D721Med (cell line): Measurements from ENCODE around the gene DIABLO.
"Not testable (repeated sequence)": the region's sequence is repeated elsewhere in the genome, so short reads cannot be mapped to it uniquely, and the experiment has no call there.

Experiments used
- DNase-seq: peaks from one replicate; pipeline ENCODE4 v3.0.0; 2011; ENCODE audit warnings: low spot score; ENCODE audit not compliant: insufficient read length
- FAIRE-seq: peaks from 2 replicates; lab custom pipeline; 2011; peaks lifted over from hg19 to GRCh38; lab: Jason Lieb, UNC
- TF ChIP-seq, protein P1 (sequence below): IDR thresholded peaks from 2 replicates; pipeline ENCODE4 v1.5.1; 2012; ENCODE audit warnings: mild to moderate bottlenecking, control low read depth; ENCODE audit not compliant: insufficient read depth; ENCODE audit errors: missing control alignments

DIABLO gene

DNA sequence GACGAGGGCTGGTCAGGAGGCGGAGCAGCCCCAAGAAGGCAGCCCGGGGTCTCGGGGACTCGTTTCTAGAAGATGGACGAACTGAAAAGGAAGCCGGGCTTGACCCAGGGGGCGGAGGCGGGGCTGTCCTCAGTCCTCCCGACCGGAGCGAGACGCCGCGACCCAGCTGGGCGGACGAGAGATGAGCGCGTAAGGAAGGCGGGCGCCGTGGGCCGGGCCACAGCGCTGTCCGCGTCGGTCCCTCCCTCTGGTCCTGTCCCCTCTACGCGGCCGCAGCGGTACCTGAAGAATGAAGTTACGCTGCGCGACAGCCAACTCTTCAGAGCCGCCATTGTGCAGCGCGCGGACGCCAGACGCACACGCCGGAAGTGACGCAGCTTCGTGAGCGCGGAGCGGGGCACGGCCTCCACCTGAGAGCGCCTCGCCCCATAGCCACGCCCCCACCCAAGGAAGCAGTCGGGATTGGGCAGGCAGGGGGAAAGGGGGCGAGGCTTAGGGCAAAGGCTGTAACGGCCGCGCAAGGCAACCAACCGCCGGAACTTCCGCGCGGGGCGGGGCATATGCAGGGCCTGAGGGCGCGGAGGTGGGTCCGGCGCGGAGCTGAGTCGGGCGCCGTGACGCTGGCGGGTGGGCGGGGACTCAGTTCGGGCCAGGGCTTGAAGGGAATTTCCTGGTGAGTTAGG lies at the start of gene DIABLO:
TSS of gene DIABLO (minus strand) at position 370 of the 683 bp plus-strand sequence. CDS start at position 332, 38 bp downstream.
- TF ChIP-seq, protein P1, sequence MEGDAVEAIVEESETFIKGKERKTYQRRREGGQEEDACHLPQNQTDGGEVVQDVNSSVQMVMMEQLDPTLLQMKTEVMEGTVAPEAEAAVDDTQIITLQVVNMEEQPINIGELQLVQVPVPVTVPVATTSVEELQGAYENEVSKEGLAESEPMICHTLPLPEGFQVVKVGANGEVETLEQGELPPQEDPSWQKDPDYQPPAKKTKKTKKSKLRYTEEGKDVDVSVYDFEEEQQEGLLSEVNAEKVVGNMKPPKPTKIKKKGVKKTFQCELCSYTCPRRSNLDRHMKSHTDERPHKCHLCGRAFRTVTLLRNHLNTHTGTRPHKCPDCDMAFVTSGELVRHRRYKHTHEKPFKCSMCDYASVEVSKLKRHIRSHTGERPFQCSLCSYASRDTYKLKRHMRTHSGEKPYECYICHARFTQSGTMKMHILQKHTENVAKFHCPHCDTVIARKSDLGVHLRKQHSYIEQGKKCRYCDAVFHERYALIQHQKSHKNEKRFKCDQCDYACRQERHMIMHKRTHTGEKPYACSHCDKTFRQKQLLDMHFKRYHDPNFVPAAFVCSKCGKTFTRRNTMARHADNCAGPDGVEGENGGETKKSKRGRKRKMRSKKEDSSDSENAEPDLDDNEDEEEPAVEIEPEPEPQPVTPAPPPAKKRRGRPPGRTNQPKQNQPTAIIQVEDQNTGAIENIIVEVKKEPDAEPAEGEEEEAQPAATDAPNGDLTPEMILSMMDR = no peak
- no peak for FAIRE-seq

DNA sequence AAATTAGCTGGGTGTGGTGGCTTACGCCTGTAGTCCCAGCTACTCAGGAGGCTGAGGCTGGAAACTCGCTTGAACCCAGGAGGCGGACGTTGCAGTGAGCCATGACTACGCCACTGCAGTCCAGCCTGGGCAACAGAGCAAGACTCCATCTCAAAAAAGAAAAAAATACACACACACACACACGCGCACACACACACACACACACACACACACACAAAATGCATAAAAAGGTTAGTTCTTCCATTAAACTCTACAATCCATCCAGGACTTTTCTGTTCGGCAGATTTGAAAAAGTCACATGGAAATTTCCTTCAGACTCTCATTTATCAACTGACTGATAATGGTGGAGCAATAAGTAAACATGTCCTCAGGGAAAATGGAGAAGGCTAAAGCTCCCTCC lies 49.6 kb upstream of the DIABLO start:
- TF ChIP-seq, protein P1 = no peak
- FAIRE-seq (no peak), DNase-seq (no peak)

More for the DNA sequence above, at the start of gene DIABLO:
- DNase-seq = peak; percentile 45

DNA sequence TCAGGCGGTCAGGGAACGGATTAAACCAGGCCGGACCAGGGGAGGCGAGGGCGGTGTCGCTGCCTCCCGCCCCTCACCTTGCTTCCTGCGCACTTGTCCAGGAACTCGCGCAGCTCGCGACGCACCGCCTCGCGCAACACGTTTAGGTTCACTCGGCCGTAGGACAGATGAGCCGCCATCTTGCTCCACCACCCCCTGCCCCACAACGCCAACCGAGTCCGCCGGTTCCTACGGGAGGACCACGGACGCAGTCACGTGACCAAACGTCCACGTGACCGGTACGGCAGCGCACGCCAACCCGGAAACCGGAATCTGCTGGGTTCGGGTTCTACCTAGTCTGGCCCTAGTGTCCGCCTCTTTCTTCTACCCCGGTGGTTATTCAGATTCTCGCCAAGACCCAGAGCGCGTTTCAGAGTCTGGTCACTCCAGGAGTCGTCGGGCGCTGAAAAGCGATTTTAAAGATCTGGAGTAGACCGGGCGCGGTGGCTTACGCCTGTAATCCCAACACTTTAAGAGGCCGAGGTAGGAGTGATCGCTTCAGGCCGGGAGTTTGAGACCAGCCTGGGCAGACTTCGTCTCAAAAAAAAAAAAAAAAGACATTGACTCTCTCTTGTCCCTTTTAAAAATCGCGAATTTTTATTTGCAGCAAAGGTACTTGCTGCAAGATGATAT lies 40.5 kb upstream of the DIABLO start, which contains the start of gene VPS33A:
TSS of gene VPS33A (minus strand) at position 265 of the 672 bp plus-strand sequence. CDS start at position 179, 86 bp downstream.
- TF ChIP-seq, protein P1 = no peak
- no peak for FAIRE-seq
- peak; percentile 91 for DNase-seq

DNA sequence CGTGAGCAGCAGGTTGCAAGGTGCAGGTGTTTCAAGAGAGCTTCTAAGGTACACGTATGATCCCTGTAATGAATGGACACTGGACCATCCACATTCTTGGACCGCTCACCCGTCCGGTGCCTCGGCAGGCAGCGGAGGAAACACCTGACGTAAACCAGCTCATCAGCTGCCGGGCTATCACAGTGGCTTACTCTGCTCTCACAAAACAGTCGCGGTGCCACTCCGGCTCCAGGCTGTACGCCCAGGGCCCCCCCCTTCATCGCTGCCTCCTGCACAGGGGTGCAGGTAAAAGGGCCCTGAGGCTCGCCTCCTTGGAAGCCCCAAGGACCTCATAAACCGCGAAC lies 40.0 kb upstream of the DIABLO start:
- TF ChIP-seq, protein P1 = no peak
- no peak for FAIRE-seq
- no peak for DNase-seq

DNA sequence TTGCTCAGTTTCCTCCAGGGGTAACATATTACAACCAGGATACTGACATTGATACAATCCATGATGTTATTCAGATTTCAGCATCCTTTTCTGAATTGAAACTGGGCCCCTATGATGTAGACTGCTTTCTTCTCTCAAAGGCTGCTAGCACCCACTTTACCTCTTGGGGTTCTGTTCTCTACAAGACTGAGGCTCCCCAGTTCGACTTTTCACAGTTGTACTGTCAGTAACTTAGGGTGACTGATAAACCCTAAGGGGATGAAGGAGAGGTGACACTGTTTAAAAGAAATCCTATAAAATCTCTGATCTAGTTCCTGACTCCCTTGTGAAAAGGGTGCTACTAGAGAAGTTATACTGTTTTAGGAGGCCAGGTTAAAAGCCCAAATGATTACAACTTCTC lies 39.6 kb upstream of the DIABLO start:
- DNase-seq (no peak), FAIRE-seq (no peak)
- TF ChIP-seq, protein P1 = no peak

DNA sequence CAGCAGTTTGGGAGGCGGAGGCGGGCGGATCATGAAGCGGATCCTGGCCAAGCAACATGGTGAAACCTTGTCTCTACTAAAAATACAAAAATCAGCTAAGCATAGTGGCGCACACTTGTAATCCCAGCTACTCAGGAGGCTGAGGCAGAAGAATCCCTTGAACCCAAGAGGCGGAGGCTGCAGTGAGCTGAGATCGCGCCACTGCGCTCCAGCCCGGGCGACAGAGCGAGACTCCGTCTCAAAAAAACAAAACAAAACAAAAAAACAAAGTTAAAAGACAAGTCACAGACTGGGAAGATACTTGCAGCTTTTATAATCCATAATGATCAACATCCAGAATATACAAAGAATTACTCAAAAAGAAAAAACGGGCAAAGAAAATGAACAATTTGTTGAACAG lies 34.9 kb upstream of the DIABLO start:
- FAIRE-seq, DNase-seq: not testable (repeated sequence)

DNA sequence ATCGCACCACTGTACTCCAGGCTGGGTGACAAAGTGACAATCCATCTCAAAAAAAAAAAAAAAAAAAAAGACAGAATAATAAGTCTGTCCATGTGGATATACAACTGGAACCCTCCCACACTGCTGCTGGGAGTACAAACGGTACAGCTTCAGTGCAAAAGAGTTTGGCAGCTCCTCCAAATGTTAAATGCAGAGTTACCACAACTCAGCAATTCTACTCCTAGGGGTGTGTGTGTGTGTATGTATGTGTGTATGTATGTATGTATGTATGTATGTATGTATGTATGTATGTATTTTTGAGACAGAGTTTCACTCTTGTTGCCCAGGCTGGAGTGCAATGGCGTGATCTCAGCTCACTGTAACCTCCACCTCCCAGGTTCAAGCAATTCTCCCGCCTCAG lies 33.1 kb upstream of the DIABLO start:
- not testable (repeated sequence) for FAIRE-seq, DNase-seq

DNA sequence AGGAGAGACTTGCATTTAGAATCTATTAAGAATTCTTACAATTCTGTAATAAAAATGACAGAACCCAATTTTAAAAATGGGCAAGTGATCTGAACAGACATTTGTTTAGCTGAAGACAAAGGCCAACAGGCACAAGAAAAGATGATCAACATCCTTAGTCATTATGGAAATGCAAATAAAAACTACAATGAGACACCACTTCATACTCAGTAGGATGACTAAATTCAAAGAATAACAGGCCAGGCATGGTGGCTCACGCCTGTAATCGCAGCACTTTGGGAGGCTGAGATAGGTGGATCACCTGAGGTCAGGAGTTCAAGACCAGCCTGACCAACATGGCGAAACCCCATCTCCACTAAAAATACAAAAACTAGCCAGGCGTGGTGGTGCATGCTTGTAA lies 32.6 kb upstream of the DIABLO start:
- DNase-seq, FAIRE-seq: not testable (repeated sequence)
